Heart left ventricle (tissue), 16 donors: ENCODE results near the gene CASKIN1. TPM values are rescaled to one million over a fixed set of nuclear protein-coding genes. Genes with fewer than 3 reads are reported as not detected.

ENCODE experiments used
- ATAC-seq, 4 donors: fragments of 200-7000 bp; cut with Tn5 transposase; one replicate each; pipeline ENCODE4 v1.9.1; 2020 to 2022; ENCODE audit warnings: moderate library complexity in 4 of 4, mild to moderate bottlenecking in 3 of 4, moderate number of reproducible peaks in 1 of 4
- DNase-seq, 5 donors: peaks; one replicate each; pipeline ENCODE4 v3.0.0-alpha.2; 2020
- H3K27ac ChIP-seq, 12 donors: fragments of 200-600 bp; sonication (generic) in 4 of 12; one replicate each; pipeline versions ENCODE4 v1.5.0 to v1.8.0; 2016 to 2022; ENCODE audit warnings: mild to moderate bottlenecking in 2 of 12
- H3K27me3 ChIP-seq, 9 donors: fragments of 200-600 bp; sonication (generic) in 2 of 9; one replicate each; pipeline versions ENCODE4 v1.5.1 to v1.8.0; 2016 to 2022; ENCODE audit warnings: mild to moderate bottlenecking in 3 of 9
- H3K36me3 ChIP-seq, 9 donors: fragments of 200-600 bp; sonication (generic) in 2 of 9; one replicate each; pipeline versions ENCODE4 v1.5.0 to v1.8.0; 2018 to 2022; ENCODE audit warnings: mild to moderate bottlenecking in 2 of 9
- H3K4me1 ChIP-seq, 12 donors: fragments of 200-600 bp; sonication (generic) in 4 of 12; one replicate each; pipeline versions ENCODE4 v1.5.0 to v1.8.0; 2016 to 2022; ENCODE audit warnings: mild to moderate bottlenecking in 3 of 12
- H3K4me3 ChIP-seq, 12 donors: fragments of 200-600 bp; sonication (generic) in 4 of 12; one replicate each; pipeline versions ENCODE4 v1.5.0 to v1.8.0; 2017 to 2022; ENCODE audit warnings: mild to moderate bottlenecking in 9 of 12, moderate library complexity in 4 of 12
- H3K9me3 ChIP-seq, 12 donors: fragments of 200-600 bp; sonication (generic) in 4 of 12; one replicate each; pipeline versions ENCODE4 v1.5.0 to v1.8.0; 2016 to 2022; ENCODE audit warnings: mild to moderate bottlenecking in 1 of 12
- POLR2A ChIP-seq, 2 donors: fragments of 450-650 bp; IDR thresholded peaks; one replicate each; pipeline ENCODE4 v1.6.1; 2017; ENCODE audit warnings: antibody characterized with exemption in 2 of 2, mild to moderate bottlenecking in 2 of 2, moderate library complexity in 2 of 2
- WGBS, 4 donors: extraction: QIAGEN DNeasy Blood & Tissue Kit in 2 of 4; methylation state at CpG; one replicate each; pipeline versions ENCODE4 v1.1.5 to v1.1.7; 2013 to 2018; 5-methylcytosine and 5-hydroxymethylcytosine counted together
- intact Hi-C, 10 donors: fragments of 100-400 bp; cut with DNase I; formaldehyde crosslinking; loops; one replicate each; pipeline versions ENCODE4 v1.11.1 to v1.14.2; 2022
- polyA plus RNA-seq, 2 donors: library from polyadenylated mRNA; stranded (reverse); fragments of 200-250 nt; gene quantifications; one replicate each; pipeline ENCODE4 v1.2.3, GENCODE V29; 2013
- total RNA-seq, 9 donors: library from RNA; depleted of rRNA in 2 of 9; stranded (reverse); fragments of >200 nt in 2 of 9; fragmentation: NEBNext Ultra II Directional in 3 of 9; extraction: Animal tissue kit (Norgen Biotek cat#: 25700) in 3 of 9; gene quantifications; one replicate each; pipeline versions ENCODE4 v1.1.0 to v1.2.4, GENCODE V29; 2016 to 2023
- TF ChIP-seq, protein P1 (sequence below), 12 donors: fragments of 200-600 bp; sonication (generic) in 4 of 12; IDR thresholded peaks; one replicate each; pipeline versions ENCODE4 v1.5.0 to v1.8.0; 2018 to 2022; ENCODE audit warnings: antibody characterized with exemption in 12 of 12, mild to moderate bottlenecking in 5 of 12
- donor health status: ischemic (EF 13 %, LVEDD 7.1; RV severe dilation, severe dysfunction).
- donor health status: healthy with polysubstance abuse.
- donor health status: DM: no; HTN: yes; CAD: no.
- donor health status: DM: no; HTN: no; CAD: no.
- donor health status: ischemic (EF 25% LVEDD 6.9; RV normal size, moderate dysfunction).
- donor health status: ischemic (EF 25% LVEDD 5.7; RV mildly dilated, moderate dysfunction).
- donor health status: healthy.
- donor health status: DM: yes; HTN: yes; CAD: no.
- donor health status: ischemic (EF 35%, LVEDD 5.7; RV mildly dilated, moderate dysfunction).
- donor health status: nonischemic (EF 11% LVEDD 7.7; RV severe dilation, severe dysfunction).
- donor health status: DM: yes; HTN: yes; CAD: no.
- donor health status: PGD.
- donor health status: ischemic (EF 29% LVEDD 5.4; RV normal size, mild dysfunction).
- donor health status: nonischemic (EF 23%, LVEDD 6.1; RV moderate dilation, normal function).

The CASKIN1 gene
- total and polyA plus RNA-seq, 11 donors, result 0.37 to 7.0 (median 2.1) TPM

DNA sequence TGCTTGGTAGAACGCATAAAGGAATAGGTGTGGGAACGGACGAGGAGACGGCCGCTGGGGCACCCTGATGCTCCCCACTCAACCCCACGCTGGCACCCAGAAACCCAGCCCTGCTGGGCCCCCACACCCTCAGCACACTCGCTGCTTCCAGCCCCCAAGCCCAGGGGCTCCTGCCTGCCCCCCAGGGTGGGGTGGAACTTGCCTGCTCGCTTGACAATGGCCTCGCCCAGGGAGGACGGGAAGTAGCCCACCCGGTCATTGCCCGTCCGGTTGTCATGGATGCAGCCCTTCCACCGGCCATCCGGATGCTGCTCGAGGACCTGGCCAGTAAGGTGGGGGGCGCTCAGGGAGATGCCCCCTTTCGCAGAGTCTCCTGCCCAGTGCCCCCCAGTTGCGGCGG lies 9.9 kb downstream of the CASKIN1 start:
- 82 to 93% (median 86%) methylated on average over 10 to 20 of the region's 20 CpGs for WGBS, 4 donors
- TF ChIP-seq, protein P1, sequence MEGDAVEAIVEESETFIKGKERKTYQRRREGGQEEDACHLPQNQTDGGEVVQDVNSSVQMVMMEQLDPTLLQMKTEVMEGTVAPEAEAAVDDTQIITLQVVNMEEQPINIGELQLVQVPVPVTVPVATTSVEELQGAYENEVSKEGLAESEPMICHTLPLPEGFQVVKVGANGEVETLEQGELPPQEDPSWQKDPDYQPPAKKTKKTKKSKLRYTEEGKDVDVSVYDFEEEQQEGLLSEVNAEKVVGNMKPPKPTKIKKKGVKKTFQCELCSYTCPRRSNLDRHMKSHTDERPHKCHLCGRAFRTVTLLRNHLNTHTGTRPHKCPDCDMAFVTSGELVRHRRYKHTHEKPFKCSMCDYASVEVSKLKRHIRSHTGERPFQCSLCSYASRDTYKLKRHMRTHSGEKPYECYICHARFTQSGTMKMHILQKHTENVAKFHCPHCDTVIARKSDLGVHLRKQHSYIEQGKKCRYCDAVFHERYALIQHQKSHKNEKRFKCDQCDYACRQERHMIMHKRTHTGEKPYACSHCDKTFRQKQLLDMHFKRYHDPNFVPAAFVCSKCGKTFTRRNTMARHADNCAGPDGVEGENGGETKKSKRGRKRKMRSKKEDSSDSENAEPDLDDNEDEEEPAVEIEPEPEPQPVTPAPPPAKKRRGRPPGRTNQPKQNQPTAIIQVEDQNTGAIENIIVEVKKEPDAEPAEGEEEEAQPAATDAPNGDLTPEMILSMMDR (IDR thresholded peaks at IDR 0.05), result no peak
- no peak for TF ChIP-seq POLR2A (IDR thresholded peaks at IDR 0.05)
- Histone ChIP-seq H3K4me1 (peaks cover 0 to 4% (median 0%) of the 10 kb centered on the region in 12 donors), H3K9me3 (no peaks in the 10 kb centered on the region), H3K27ac (no peak overlapping the region), H3K27me3 (no peaks in the 10 kb centered on the region), H3K4me3 (no peak overlapping the region), H3K36me3 (no peaks in the 10 kb centered on the region)
- ATAC-seq (no peak), DNase-seq (no peak)
- intact Hi-C loops, result no loop called here

DNA sequence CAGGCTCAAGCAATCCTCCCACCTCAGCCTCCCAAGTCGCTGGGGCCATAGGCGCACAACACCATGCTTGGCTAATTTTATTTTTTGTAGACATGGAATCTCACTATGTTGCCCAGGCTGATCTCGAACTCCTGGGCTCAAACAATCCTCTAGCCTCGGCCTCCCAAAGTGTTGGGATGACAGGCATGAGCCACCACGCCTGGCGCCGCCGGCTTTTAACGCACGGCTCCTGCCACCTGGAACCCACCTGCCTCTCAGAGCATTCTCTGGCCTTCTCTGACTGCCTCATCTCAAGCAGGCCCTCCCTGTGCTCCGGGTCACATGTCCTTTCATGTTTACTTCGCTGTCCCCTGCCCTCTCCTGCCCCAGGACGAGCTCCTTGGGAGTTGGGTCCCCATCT lies 10.3 kb downstream of the CASKIN1 start:
- H3K27me3 ChIP-seq, result no peaks in the 10 kb centered on the region
- no peaks in the 10 kb centered on the region for H3K9me3 ChIP-seq
- H3K4me3 ChIP-seq, result no peak overlapping the region
- TF ChIP-seq, protein P1 (IDR thresholded peaks at IDR 0.05), result no peak
- no peak for TF ChIP-seq POLR2A (IDR thresholded peaks at IDR 0.05)
- intact Hi-C loops, result no loop called here
- no peaks in the 10 kb centered on the region for H3K4me1 ChIP-seq
- ATAC-seq, result no peak
- H3K27ac ChIP-seq, result no peak overlapping the region
- H3K36me3 ChIP-seq, result no peaks in the 10 kb centered on the region
- no peak for DNase-seq
- WGBS, 4 donors, result 86 to 92% (median 90%) methylated on average over 13 of the region's 13 CpGs

DNA sequence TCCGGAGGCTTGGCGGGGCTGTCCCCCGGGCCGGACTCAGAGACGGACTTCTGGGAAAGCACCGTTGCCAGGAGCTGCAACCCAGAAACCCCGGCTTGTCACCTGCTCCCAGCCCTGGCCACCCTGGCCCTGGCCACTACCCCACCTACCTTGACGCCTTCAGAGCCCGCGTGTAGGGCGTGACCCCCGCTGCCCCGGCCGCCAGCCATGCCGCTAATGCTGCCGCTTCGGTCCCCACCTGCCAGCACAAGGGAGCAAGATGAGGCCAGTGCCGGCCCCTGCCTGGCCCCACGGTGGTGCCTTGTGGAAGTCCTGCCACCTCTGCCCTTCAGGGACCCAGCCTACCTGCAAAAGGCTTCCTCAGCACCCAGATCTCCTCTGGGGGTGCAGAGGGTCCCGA lies 11.4 kb downstream of the CASKIN1 start:
- Histone ChIP-seq H3K36me3 (no peaks in the 10 kb centered on the region), H3K4me1 (no peaks in the 10 kb centered on the region), H3K4me3 (no peak overlapping the region), H3K27ac (no peak overlapping the region), H3K9me3 (no peaks in the 10 kb centered on the region), H3K27me3 (no peaks in the 10 kb centered on the region)
- DNase-seq (no peak), ATAC-seq (no peak)
- TF ChIP-seq, protein P1 (IDR thresholded peaks at IDR 0.05), result no peak
- no peak for TF ChIP-seq POLR2A (IDR thresholded peaks at IDR 0.05)
- intact Hi-C loops, result no loop called here
- WGBS, 4 donors, result 76 to 90% (median 87%) methylated on average over 11 to 20 of the region's 20 CpGs

DNA sequence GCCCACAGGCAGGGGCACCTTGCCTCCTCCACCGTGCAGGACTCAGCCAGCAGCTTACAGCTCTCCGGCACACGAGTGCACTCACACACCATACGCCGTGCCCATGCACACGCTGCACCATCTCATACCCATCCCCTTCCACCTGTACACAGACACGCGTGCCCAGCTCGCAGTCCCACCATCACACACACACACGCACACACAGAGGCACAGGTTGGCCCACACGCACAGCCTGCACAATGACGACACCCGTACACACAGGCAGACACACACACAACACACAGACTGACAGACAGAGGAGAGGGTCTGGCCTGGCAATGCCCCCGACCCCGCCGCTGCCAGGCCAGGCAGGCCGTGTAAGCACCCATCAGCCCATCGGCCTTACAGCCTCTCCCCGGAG lies 12.1 kb downstream of the CASKIN1 start:
- H3K4me3 ChIP-seq, result no peak overlapping the region
- ATAC-seq (no peak), DNase-seq (no peak)
- no peak overlapping the region for H3K27ac ChIP-seq
- WGBS, 4 donors, result 87 to 93% (median 90%) methylated on average over 19 of the region's 19 CpGs
- intact Hi-C loops, result no loop called here
- H3K27me3 ChIP-seq, result no peaks in the 10 kb centered on the region
- no peaks in the 10 kb centered on the region for H3K9me3 ChIP-seq
- H3K4me1 ChIP-seq, result no peaks in the 10 kb centered on the region
- no peaks in the 10 kb centered on the region for H3K36me3 ChIP-seq
- TF ChIP-seq, protein P1 (IDR thresholded peaks at IDR 0.05), result no peak
- TF ChIP-seq POLR2A (IDR thresholded peaks at IDR 0.05), result no peak
